ENCODE data around the gene ZNF30.

DNA sequence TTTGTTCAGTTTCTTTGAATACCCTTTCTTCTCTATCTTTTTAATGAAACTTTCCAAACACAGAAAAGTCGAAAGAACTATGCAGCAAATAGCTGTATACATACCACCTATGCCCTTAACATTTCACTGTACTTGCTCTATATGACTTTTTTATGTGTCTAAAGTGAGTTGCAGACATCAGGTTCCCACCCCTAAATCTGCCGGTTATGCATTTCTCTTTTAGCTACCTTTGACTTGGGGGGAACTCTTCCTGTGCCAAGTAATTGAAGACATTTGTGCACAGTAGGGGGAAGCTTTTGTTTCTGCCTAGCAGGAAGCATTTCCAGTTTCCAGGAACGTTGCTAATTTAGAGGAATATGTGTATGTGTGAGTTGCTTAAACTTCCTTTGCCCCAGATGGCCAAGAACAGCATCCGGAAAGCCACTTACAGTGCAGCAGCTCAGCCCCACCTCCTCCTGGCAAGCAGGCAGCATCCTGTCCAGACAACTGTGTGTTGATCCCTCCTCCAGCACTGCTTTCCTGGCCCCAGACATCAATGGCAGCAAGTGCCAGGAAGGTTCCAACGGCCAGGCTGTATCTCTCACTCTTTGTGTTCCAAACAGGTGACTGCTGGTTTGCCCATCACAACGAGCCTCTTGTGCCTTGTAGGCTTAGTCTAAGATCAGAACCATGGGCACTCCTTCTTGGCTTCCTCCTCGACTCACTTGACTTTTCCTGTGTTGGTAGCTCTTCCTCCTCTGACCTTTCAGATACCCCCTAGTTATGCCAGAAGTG, 58.7 kb downstream of the ZNF30 start:
- TF ChIP-seq SUZ12 (IDR thresholded peaks at IDR 0.05; ENCODE audit: extremely low read depth, insufficient read depth, insufficient read length) (no peak), YY1 (IDR thresholded peaks at IDR 0.05; ENCODE audit: insufficient read depth, insufficient read length) (no peak)
